K562 (cell line): Measurements from ENCODE around the gene AHCYL1.
A peak's percentile ranks its signal among the peaks of the same experiment; 100 is the strongest.

Experiments
- ATF1 ChIP-seq, 2 experiments: fragments of 450-650 bp in 1 of 2; IDR thresholded peaks; 2 replicates each; pipeline ENCODE4 v1.6.1; 2016; ENCODE audit warnings: missing compliant biosample characterization in 1 of 2, missing genetic modification characterization in 1 of 2
- CEBPG ChIP-seq, 3 experiments: fragments of 200-800 bp in 1 of 3; sonication (Bioruptor generic) in 1 of 3; sonication (generic) in 1 of 3; formaldehyde crosslinking in 1 of 3; IDR thresholded peaks in 2 of 3; conservative IDR thresholded peaks in 1 of 3; 2 replicates each; pipeline versions ENCODE4 v1.6.1 to v1.8.0; 2016 to 2022; ENCODE audit warnings: missing compliant biosample characterization in 2 of 3, missing genetic modification characterization in 2 of 3, mild to moderate bottlenecking in 1 of 3, missing genetic modification reagents in 1 of 3
- GABPA ChIP-seq: fragments of 200-800 bp; sonication (Bioruptor generic); conservative IDR thresholded peaks from 2 replicates; pipeline ENCODE4 v1.6.1; 2016; ENCODE audit warnings: low read depth, missing genetic modification characterization, missing compliant biosample characterization
- NFYB ChIP-seq: IDR thresholded peaks from 2 replicates; pipeline ENCODE4 v1.6.1; 2011; ENCODE audit warnings: mild to moderate bottlenecking, moderate library complexity; ENCODE audit not compliant: insufficient read length; ENCODE audit errors: extremely low read depth
- NONO ChIP-seq, 2 experiments: fragments of 200-400 bp in 1 of 2; fragments of 450-650 bp in 1 of 2; formaldehyde crosslinking in 1 of 2; IDR thresholded peaks; 2 replicates each; pipeline ENCODE4 v1.6.1; 2017; ENCODE audit warnings: low read depth in 2 of 2, mild to moderate bottlenecking in 2 of 2, moderate library complexity in 2 of 2, low read length in 1 of 2
- NR3C1 ChIP-seq: sonication (generic); formaldehyde crosslinking; IDR thresholded peaks from 2 replicates; pipeline ENCODE4 v1.8.1; 2022; ENCODE audit warnings: missing genetic modification reagents
- PCBP2 ChIP-seq: fragments of 200-400 bp; formaldehyde crosslinking; IDR thresholded peaks from 2 replicates; pipeline ENCODE4 v1.6.1; 2018; ENCODE audit warnings: low read length, low read depth, mild to moderate bottlenecking, moderate library complexity; ENCODE audit not compliant: poor library complexity, severe bottlenecking
- POLR2A ChIP-seq: fragments of 450-650 bp; conservative IDR thresholded peaks from 2 replicates; pipeline ENCODE4 v1.6.1; 2016
- SP1 ChIP-seq: sonication (generic); formaldehyde crosslinking; IDR thresholded peaks from 2 replicates; pipeline ENCODE4 v1.8.1; 2022; ENCODE audit warnings: mild to moderate bottlenecking, missing genetic modification reagents
- STAG1 ChIP-seq: sonication (generic); formaldehyde crosslinking; IDR thresholded peaks from 2 replicates; pipeline ENCODE4 v1.5.0; 2020; ENCODE audit warnings: missing genetic modification reagents, borderline replicate concordance
- ZBTB49 ChIP-seq: sonication (generic); formaldehyde crosslinking; IDR thresholded peaks from 2 replicates; pipeline ENCODE4 v1.8.0; 2022; ENCODE audit warnings: missing genetic modification reagents, mild to moderate bottlenecking, borderline replicate concordance
- ZNF407 ChIP-seq: fragments of 450-650 bp; IDR thresholded peaks from 2 replicates; pipeline ENCODE4 v1.6.1; 2016; ENCODE audit warnings: low read depth
- TF ChIP-seq, protein P1 (sequence below): fragments of 250-450 bp; sonication (Bioruptor Pico); IDR thresholded peaks from 2 replicates; pipeline ENCODE4 v1.6.1; 2021; ENCODE audit warnings: mild to moderate bottlenecking
- TF ChIP-seq, protein P2 (sequence below), 2 experiments: fragments of 450-650 bp in 1 of 2; IDR thresholded peaks; 2 replicates each; pipeline ENCODE4 v1.6.1; 2011 to 2017; ENCODE audit warnings: low read depth in 2 of 2, antibody characterized with exemption in 1 of 2, borderline replicate concordance in 1 of 2, low read length in 1 of 2, mild to moderate bottlenecking in 1 of 2, mixed read lengths in 1 of 2; ENCODE audit not compliant: control insufficient read depth in 1 of 2

DNA sequence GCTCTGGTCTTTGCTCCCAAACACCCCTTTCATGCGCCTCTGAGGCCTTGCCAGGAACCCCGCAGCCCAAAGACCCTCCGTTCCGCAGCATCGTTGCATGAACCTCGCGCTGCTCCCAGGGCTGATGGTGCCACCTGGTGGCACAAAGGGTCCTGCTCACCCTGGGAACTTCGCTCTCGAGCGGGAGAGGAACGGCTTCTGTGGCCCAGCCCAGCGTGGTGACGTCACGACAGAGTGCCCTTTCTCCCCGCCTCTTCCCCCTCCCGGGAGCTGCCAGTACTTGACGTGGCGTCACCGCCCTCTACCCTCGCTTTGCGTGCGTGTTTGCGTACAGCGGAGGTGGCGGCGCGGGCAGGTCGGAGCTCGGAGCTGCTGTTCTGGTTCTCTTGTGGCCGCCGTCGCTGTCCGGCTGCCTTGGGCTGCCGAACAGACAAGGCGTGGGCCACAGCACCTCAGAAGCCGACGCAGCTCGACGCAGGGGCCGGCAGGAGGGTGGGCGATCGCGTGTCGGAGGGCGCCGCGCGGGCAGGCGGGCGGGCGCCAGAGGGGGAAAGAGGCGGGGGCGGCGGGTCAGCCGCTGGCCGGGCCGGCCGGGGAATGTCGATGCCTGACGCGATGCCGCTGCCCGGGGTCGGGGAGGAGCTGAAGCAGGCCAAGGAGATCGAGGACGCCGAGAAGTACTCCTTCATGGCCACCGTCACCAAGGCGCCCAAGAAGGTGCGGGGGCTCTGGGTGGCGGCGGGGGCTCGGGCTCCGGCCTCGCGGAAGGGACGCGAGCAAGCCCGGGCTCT lies at the start of gene AHCYL1:
- TF ChIP-seq NR3C1 (CRISPR knock-in tag): 0 out of 2 replicates have a peak, but pooled peaks have one; percentile 54
- peak; percentile 75 for TF ChIP-seq GABPA (tag)
- TF ChIP-seq ZBTB49 (CRISPR knock-in tag): no peak
- peak; percentile 97 for TF ChIP-seq SP1 (CRISPR knock-in tag)
- peak in 1 of 2 experiments; percentile 81; a peak in 3 of 4 replicates for TF ChIP-seq NONO (IDR thresholded peaks at IDR 0.05; ENCODE audit: low read depth in 2 of 2, low read length in 1 of 2)
- TF ChIP-seq ATF1 (CRISPR knock-in tag; IDR thresholded peaks at IDR 0.05): peak; percentile 87
- peak; percentile 100 for TF ChIP-seq ATF1 (tag; IDR thresholded peaks at IDR 0.05)
- TF ChIP-seq, protein P1, sequence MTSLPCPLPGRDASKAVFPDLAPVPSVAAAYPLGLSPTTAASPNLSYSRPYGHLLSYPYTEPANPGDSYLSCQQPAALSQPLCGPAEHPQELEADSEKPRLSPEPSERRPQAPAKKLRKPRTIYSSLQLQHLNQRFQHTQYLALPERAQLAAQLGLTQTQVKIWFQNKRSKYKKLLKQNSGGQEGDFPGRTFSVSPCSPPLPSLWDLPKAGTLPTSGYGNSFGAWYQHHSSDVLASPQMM (CRISPR knock-in tag): no peak
- TF ChIP-seq POLR2A: peak; percentile 95
- no peak; the same call in 1 of the 2 replicates for TF ChIP-seq ZNF407
- TF ChIP-seq PCBP2: no peak
- peak; percentile 99 for TF ChIP-seq STAG1
- peak; percentile 58 for TF ChIP-seq CEBPG (CRISPR knock-in tag; IDR thresholded peaks at IDR 0.05)
- no peak for TF ChIP-seq CEBPG (tag; conservative IDR thresholded peaks at IDR 0.05 in 1 of 2, IDR thresholded peaks at IDR 0.05 in 1 of 2)
- TF ChIP-seq NFYB: no peak
- TF ChIP-seq, protein P2, sequence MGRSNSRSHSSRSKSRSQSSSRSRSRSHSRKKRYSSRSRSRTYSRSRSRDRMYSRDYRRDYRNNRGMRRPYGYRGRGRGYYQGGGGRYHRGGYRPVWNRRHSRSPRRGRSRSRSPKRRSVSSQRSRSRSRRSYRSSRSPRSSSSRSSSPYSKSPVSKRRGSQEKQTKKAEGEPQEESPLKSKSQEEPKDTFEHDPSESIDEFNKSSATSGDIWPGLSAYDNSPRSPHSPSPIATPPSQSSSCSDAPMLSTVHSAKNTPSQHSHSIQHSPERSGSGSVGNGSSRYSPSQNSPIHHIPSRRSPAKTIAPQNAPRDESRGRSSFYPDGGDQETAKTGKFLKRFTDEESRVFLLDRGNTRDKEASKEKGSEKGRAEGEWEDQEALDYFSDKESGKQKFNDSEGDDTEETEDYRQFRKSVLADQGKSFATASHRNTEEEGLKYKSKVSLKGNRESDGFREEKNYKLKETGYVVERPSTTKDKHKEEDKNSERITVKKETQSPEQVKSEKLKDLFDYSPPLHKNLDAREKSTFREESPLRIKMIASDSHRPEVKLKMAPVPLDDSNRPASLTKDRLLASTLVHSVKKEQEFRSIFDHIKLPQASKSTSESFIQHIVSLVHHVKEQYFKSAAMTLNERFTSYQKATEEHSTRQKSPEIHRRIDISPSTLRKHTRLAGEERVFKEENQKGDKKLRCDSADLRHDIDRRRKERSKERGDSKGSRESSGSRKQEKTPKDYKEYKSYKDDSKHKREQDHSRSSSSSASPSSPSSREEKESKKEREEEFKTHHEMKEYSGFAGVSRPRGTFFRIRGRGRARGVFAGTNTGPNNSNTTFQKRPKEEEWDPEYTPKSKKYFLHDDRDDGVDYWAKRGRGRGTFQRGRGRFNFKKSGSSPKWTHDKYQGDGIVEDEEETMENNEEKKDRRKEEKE (IDR thresholded peaks at IDR 0.05; ENCODE audit: borderline replicate concordance in 1 of 2, control insufficient read depth in 1 of 2, low read depth in 2 of 2, low read length in 1 of 2): no peak
